Small intestine (tissue), 7 donors: ENCODE results near the gene SPATC1L. TPM values are rescaled to one million over a fixed set of nuclear protein-coding genes. Genes with fewer than 3 reads are reported as not detected.
"Not testable (repeated sequence)": the region's sequence is repeated elsewhere in the genome, so short reads cannot be mapped to it uniquely, and the experiment has no call there.

Experiments used
- DNase-seq, 2 donors: peaks; one replicate each; pipeline versions ENCODE4 v3.0.0 to v3.0.0-alpha.2; 2013
- FAIRE-seq: peaks from 2 replicates; lab custom pipeline; 2012; peaks lifted over from hg19 to GRCh38; lab: Jason Lieb, UNC
- H3K27ac ChIP-seq, 3 donors: one replicate each; pipeline ENCODE4 v1.5.1; 2013; ENCODE audit warnings: low read length in 2 of 3, mild to moderate bottlenecking in 2 of 3, control low read depth in 1 of 3, inconsistent platforms in 1 of 3, low read depth in 1 of 3, moderate library complexity in 1 of 3
- H3K27me3 ChIP-seq, 3 donors: one replicate each; pipeline ENCODE4 v1.6.1; 2013; ENCODE audit warnings: low read length in 3 of 3, inconsistent platforms in 1 of 3; ENCODE audit not compliant: control insufficient read depth in 3 of 3, insufficient read depth in 3 of 3
- H3K36me3 ChIP-seq, 3 donors: one replicate each; pipeline ENCODE4 v1.6.1; 2013; ENCODE audit warnings: low read length in 3 of 3, inconsistent platforms in 1 of 3, low read depth in 1 of 3, mild to moderate bottlenecking in 1 of 3, moderate library complexity in 1 of 3; ENCODE audit not compliant: control insufficient read depth in 3 of 3, insufficient read depth in 2 of 3
- H3K4me1 ChIP-seq, 3 donors: one replicate each; pipeline ENCODE4 v1.6.1; 2013; ENCODE audit warnings: low read length in 2 of 3, inconsistent platforms in 1 of 3, low read depth in 1 of 3, mild to moderate bottlenecking in 1 of 3, moderate library complexity in 1 of 3; ENCODE audit not compliant: control insufficient read depth in 3 of 3, insufficient read depth in 2 of 3
- H3K4me3 ChIP-seq, 3 donors: one replicate each; pipeline ENCODE4 v1.5.1; 2013; ENCODE audit warnings: low read length in 3 of 3, control low read depth in 1 of 3, inconsistent platforms in 1 of 3, low read depth in 1 of 3, mild to moderate bottlenecking in 1 of 3, moderate library complexity in 1 of 3
- H3K9me3 ChIP-seq, 2 donors: one replicate each; pipeline ENCODE4 v1.6.1; 2013; ENCODE audit warnings: low read depth in 1 of 2, low read length in 1 of 2; ENCODE audit not compliant: control insufficient read depth in 2 of 2, insufficient read depth in 1 of 2
- WGBS, 3 donors: extraction: QIAGEN DNeasy Blood & Tissue Kit; methylation state at CpG; one replicate each; pipeline ENCODE4 v1.1.7; 2013; 5-methylcytosine and 5-hydroxymethylcytosine counted together
- polyA plus RNA-seq, 4 donors: library from polyadenylated mRNA; stranded (reverse) in 3 of 4; unstranded in 1 of 4; fragments of 200-250 nt in 3 of 4; fragments of 120-200 nt in 1 of 4; gene quantifications; one replicate each; pipeline versions ENCODE4 v1.2.1 to v1.2.3, GENCODE V29; 2013
- donor health status: healthy with polysubstance abuse.
- donor health status: control.
- donor health status: control.
- donor health status: Bipolar disorder and iron deficiency.
- donor health status: healthy.

SPATC1L gene
- polyA plus RNA-seq, 4 donors, result 2.9 to 12.6 (median 8.2) TPM

DNA sequence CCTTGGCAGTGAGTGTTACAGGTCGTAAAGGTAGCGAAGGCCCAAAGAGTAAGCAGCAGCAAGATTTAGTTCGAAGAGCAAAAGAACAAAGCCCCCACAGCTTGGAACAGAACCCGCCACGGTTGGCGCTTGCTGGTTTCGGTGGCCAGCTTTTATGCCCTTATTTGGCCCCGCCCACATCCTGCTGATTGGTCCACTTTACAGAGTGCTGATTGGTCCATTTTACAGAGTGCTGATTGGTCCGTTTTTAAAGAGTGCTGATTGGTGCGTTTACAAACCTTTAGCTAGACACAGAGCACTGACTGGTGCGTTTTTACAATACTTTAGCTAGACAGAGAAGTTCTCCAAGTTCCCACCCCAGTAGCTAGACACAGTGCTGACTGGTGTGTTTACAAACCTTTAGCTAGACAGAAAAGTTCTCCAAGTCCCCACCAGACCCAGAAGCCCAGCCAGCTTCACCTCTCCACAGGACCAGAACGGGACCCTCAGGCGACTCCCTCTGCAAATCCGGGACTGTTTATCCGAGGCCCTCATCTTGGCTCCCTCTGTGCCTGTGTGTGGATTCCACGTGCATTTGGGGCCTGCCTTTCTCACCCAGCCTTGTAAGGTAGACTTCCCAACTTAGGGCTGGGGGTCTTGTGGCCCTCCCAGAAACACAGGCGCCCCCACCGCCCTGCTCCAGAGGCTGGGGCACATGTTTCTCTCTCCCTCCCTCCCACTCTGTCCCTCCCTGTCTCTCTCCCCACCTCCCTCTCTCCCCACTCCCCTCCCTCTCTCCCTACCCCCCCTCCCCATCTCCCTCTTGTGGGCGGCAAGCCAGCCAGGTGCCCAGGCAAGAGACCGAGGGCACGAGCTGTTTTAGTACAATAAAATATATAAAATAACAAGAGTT lies 41.4 kb downstream of the SPATC1L start:
- H3K27me3 ChIP-seq, result no peaks in the 10 kb centered on the region
- DNase-seq (no peak), FAIRE-seq (no peak)
- H3K9me3 ChIP-seq, result no peaks in the 10 kb centered on the region
- H3K4me3 ChIP-seq, result no peak overlapping the region
- WGBS, 3 donors, result 74 to 81% (median 78%) methylated on average over 21 of the region's 21 CpGs
- peaks cover 0 to 22% (median 0%) of the 10 kb centered on the region in 3 donors for H3K36me3 ChIP-seq
- peaks cover 0 to 26% (median 0%) of the 10 kb centered on the region in 3 donors for H3K4me1 ChIP-seq
- H3K27ac ChIP-seq, result no peak overlapping the region

DNA sequence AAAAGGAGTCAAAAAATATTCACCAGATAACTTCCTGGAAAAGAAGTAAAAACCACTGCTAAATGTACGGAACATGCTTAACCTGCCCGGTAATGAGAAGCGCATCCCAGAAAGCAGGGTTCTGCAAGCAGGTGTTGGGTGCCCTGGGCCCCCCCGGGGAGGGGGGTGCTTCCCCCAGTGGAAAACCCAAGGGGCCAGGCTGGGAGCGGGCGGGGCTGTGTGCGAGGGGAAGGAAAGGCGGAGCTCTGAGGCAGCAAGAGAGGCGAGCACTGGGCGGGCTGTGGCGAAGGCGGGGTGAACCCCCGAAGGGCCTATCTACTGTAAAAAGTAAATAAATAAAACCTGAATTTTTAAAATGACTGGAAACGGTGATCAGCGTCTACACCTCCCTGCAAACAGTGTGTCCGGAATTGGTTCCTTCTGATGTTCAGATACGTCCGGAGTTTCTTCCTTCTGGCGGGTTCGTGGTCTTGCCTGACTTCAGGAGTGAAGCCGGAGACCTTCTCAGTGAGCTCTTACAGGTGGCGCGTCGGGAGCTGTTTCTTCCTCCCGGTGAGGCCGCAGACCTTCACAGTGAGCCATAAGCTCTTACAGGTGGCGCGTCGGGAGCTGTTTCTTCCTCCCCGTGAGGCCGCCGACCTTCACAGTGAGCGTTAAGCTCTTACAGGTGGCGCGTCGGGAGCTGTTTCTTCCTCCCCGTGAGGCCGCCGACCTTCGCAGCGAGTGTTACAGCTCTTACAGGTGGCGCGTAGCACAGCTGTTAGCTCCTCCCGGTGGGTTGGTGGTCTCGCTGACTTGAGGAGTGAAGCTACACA lies 42.3 kb downstream of the SPATC1L start:
- Histone ChIP-seq H3K27ac (no peak overlapping the region), H3K27me3 (no peaks in the 10 kb centered on the region), H3K9me3 (no peaks in the 10 kb centered on the region), H3K4me3 (no peak overlapping the region), H3K36me3 (peaks cover 0 to 24% (median 0%) of the 10 kb centered on the region in 3 donors), H3K4me1 (peaks cover 0 to 21% (median 0%) of the 10 kb centered on the region in 3 donors)
- 89 to 92% (median 92%) methylated on average over 45 of the region's 45 CpGs for WGBS, 3 donors
- no peak for FAIRE-seq
- DNase-seq, result no peak

DNA sequence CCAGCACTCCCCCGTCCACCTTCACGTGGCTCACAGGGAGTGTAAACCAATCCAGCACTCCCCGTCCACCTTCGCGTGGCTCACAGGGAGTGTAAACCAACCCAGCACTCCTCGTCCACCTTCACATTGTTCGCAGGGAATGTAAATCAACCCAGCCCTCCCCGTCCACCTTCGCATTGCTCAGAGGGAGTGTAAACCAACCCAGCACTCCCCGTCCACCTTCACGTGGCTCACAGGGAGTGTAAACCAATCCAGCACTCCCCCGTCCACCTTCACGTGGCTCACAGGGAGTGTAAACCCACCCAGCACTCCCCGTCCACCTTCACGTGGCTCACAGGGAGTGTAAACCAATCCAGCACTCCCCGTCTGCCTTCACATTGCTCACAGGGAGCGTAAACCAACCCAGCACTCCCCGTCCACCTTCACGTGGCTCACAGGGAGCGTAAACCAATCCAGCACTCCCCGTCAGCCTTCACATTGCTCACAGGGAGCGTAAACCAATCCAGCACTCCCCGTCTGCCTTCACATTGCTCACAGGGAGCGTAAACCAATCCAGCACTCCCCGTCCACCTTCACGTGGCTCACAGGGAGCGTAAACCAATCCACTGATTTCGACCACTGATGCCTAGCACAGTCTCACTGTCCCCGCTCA lies 43.8 kb downstream of the SPATC1L start:
- 20 to 57% (median 33%) methylated on average over 29 of the region's 29 CpGs for WGBS, 3 donors
- H3K4me3 ChIP-seq, H3K27ac ChIP-seq, H3K27me3 ChIP-seq, H3K9me3 ChIP-seq, FAIRE-seq: not testable (repeated sequence)
- peak; percentile 11 to 47 for DNase-seq
- peaks cover 0 to 18% (median 0%) of the 10 kb centered on the region in 3 donors for H3K4me1 ChIP-seq
- peaks cover 0 to 24% (median 0%) of the 10 kb centered on the region in 3 donors for H3K36me3 ChIP-seq

DNA sequence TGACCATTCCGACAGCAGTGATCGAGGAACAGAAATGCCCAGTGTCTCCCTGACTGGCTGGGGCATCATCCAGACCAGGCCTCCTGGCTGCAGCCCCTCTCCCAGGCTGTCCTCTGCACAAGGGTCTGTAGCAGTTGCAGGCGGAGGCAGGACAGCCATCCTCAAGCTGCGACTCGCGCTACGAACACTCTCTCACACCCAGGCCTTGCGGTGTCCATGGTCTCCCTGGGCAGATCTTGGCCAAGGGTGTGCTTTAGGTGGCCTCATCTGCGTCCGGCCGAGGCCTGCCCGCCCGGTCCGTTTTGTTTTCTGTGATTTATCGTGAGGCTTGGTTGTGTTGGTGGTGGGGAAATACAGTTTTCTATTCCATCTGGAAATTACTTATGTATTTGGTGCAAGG lies 44.6 kb downstream of the SPATC1L start:
- Histone ChIP-seq H3K4me1 (peaks cover 0 to 11% (median 0%) of the 10 kb centered on the region in 3 donors), H3K4me3 (no peak overlapping the region), H3K9me3 (no peaks in the 10 kb centered on the region), H3K27me3 (no peaks in the 10 kb centered on the region), H3K27ac (no peak overlapping the region), H3K36me3 (peaks cover 0 to 20% (median 0%) of the 10 kb centered on the region in 3 donors)
- FAIRE-seq, result no peak
- 87 to 90% (median 89%) methylated on average over 15 of the region's 15 CpGs for WGBS, 3 donors
- DNase-seq, result no peak

DNA sequence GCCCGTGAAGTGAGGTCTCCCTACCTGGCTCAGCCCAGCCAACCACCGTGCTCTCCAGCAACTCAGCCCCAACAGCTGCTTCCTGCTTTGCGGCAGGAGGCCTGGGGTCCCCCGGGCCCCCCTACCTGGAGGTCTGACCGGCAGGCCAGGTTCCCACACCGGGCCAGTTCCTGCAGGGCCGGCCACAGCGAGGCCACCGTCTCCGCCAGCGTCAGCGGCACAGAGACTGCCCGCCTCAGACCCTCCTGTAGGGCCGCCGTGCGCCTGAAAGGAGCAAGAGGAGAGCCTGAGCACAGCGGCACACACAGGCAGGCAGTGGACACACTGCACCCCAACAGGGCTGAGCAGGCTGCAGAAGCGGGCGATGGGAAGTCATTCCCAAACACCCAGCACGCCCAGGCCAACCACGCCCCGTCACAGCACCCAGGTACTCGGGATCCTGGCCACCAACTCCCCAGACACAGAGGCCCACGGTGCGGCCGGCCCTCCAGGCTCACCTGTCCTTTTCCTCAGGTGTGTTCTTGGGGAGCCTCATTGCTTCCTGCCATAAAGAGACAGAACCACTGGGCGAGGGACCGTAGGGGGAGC lies 45.8 kb downstream of the SPATC1L start:
- WGBS, 3 donors, result 80 to 87% (median 83%) methylated on average over 25 to 28 of the region's 28 CpGs
- no peak overlapping the region for H3K4me3 ChIP-seq
- H3K27me3 ChIP-seq, result no peaks in the 10 kb centered on the region
- peaks cover 0 to 19% (median 0%) of the 10 kb centered on the region in 3 donors for H3K36me3 ChIP-seq
- H3K4me1 ChIP-seq, result peaks cover 0 to 6% (median 0%) of the 10 kb centered on the region in 3 donors
- FAIRE-seq, result no peak
- DNase-seq, result no peak
- no peak overlapping the region for H3K27ac ChIP-seq
- no peaks in the 10 kb centered on the region for H3K9me3 ChIP-seq

DNA sequence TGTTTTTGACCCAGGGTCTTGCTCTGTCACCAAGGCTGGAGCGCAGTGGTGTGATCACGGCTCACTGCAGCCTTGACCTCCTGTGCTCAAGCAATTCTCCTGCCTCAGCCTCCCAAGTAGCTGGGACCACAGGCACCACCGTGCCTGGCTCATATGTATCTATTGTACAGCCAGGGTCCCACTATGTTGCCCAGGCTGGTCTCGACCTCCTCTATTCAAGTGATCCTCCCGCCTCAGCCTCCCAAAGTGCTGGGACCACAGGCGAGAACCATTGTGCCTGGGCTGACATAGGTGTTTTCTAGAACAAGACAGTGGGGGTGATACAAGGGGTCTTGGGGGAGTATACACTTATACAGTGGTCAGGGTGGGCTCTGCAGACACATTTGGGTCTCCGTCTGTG lies 46.4 kb downstream of the SPATC1L start:
- no peak for FAIRE-seq
- DNase-seq, result no peak
- 70 to 91% (median 74%) methylated on average over 7 of the region's 7 CpGs for WGBS, 3 donors
- peaks cover 0 to 22% (median 0%) of the 10 kb centered on the region in 3 donors for H3K36me3 ChIP-seq
- no peak overlapping the region for H3K4me3 ChIP-seq
- no peaks in the 10 kb centered on the region for H3K9me3 ChIP-seq
- no peak overlapping the region for H3K27ac ChIP-seq
- peaks cover 0 to 5% (median 0%) of the 10 kb centered on the region in 3 donors for H3K4me1 ChIP-seq
- H3K27me3 ChIP-seq, result no peaks in the 10 kb centered on the region

DNA sequence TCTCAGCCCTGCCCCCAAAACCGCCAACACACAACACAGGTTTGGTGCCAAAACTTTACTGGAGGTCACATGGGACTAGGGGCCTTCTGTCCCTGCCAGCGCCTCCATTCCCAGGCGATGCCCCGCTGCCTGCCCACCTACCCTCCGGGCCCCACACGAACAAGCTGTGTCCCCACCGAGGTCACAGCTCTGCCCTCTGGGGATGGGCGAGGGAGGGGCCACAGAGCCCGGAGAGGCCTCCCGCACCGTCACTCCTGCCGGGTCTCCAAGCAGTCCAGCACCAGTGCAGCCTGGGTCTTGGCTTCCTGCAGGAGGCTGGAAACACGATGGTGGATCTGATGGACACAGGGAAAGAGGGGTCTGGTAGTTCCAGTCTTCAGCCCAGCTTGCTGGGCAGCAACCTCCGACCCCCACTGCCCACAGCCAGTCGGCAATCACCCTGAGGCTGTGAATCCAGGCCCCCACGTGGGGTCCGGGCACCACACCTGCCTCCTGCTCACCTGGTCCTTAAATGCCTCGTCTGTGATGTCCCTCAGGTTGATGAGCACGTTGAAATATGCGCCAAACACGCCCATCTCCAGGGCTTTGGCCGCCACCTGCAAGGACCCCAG lies 47.4 kb downstream of the SPATC1L start:
- Histone ChIP-seq H3K36me3 (peaks cover 0 to 18% (median 0%) of the 10 kb centered on the region in 3 donors), H3K27me3 (no peaks in the 10 kb centered on the region), H3K4me3 (no peak overlapping the region), H3K27ac (no peak overlapping the region), H3K9me3 (no peaks in the 10 kb centered on the region), H3K4me1 (peaks cover 0 to 5% (median 0%) of the 10 kb centered on the region in 3 donors)
- FAIRE-seq (no peak), DNase-seq (no peak)
- 64 to 73% (median 66%) methylated on average over 22 of the region's 22 CpGs for WGBS, 3 donors
